B cell (primary cell): Measurements from ENCODE around the gene DENND1A. TPM values are rescaled to one million over a fixed set of nuclear protein-coding genes. Genes with fewer than 3 reads are reported as not detected.
"Not testable (repeated sequence)": the region's sequence is repeated elsewhere in the genome, so short reads cannot be mapped to it uniquely, and the experiment has no call there.

ENCODE experiments used
- ATAC-seq: fragments of 200-7000 bp; cut with Tn5 transposase; one replicate; pipeline ENCODE4 v1.10.0; 2021; ENCODE audit warnings: low read depth, mild to moderate bottlenecking, moderate number of reproducible peaks, moderate library complexity
- CTCF ChIA-PET: fragments of 350-600 bp; sonication (Branson Sonifier 250); formaldehyde crosslinking; loops from one replicate; lab custom pipeline; 2021; ENCODE audit warnings: antibody characterized with exemption, inconsistent platforms; lab: Charles Lee
- POLR2A ChIA-PET: fragments of 350-600 bp; sonication (Branson Sonifier 250); formaldehyde crosslinking; loops from one replicate; lab custom pipeline; 2021; ENCODE audit warnings: antibody characterized with exemption; lab: Charles Lee
- DNase-seq: peaks from one replicate; pipeline ENCODE4 v3.0.0; 2013
- H2AFZ ChIP-seq: 2 replicates; pipeline ENCODE4 v1.6.1; 2012; ENCODE audit warnings: mild to moderate bottlenecking, low read depth, low read length; ENCODE audit not compliant: insufficient read depth, poor library complexity, severe bottlenecking
- H3K27ac ChIP-seq, 2 donors: 1 replicate in 1 of 2; 2 replicates in 1 of 2; pipeline ENCODE4 v1.5.1; 2012 to 2013; ENCODE audit warnings: low read length in 2 of 2, mild to moderate bottlenecking in 2 of 2, moderate library complexity in 1 of 2
- H3K27me3 ChIP-seq, 4 experiments: fragments of 200-600 bp in 1 of 4; sonication (generic) in 1 of 4; replicated peaks in 1 of 4; 1 replicate in 2 of 4; 2 replicates in 2 of 4; pipeline versions ENCODE4 v1.6.1 to v1.7.0; 2013 to 2016; ENCODE audit warnings: low read length in 3 of 4, mild to moderate bottlenecking in 2 of 4, mixed read lengths in 1 of 4, moderate library complexity in 1 of 4; ENCODE audit not compliant: insufficient read depth in 4 of 4, control insufficient read depth in 3 of 4; ENCODE audit errors: control extremely low read depth in 1 of 4
- H3K36me3 ChIP-seq, 2 experiments: replicated peaks in 1 of 2; 1 replicate in 1 of 2; 2 replicates in 1 of 2; pipeline versions ENCODE4 v1.6.1 to v1.7.1; 2013; ENCODE audit warnings: low read length in 1 of 2; ENCODE audit not compliant: insufficient read depth in 2 of 2, control insufficient read depth in 1 of 2; ENCODE audit errors: control extremely low read depth in 1 of 2, extremely low read depth in 1 of 2
- H3K4me1 ChIP-seq, 2 donors: fragments of 200-600 bp in 1 of 2; sonication (generic) in 1 of 2; 1 replicate in 1 of 2; 2 replicates in 1 of 2; pipeline versions ENCODE4 v1.5.1 to v1.6.1; 2013 to 2017; ENCODE audit warnings: low read length in 2 of 2; ENCODE audit not compliant: control insufficient read depth in 2 of 2, insufficient read depth in 2 of 2
- H3K4me2 ChIP-seq: replicated peaks from 2 replicates; pipeline ENCODE3; 2012; ENCODE audit warnings: mild to moderate bottlenecking, low read depth, low read length; ENCODE audit not compliant: poor library complexity, severe bottlenecking
- H3K4me3 ChIP-seq, 5 experiments: fragments of 200-600 bp in 1 of 5; sonication (generic) in 1 of 5; 1 replicate in 3 of 5; 2 replicates in 2 of 5; pipeline versions ENCODE4 v1.5.1 to v1.7.0; 2011 to 2016; ENCODE audit warnings: low read length in 4 of 5, mild to moderate bottlenecking in 4 of 5, low read depth in 2 of 5, control low read depth in 1 of 5, moderate library complexity in 1 of 5; ENCODE audit not compliant: insufficient read depth in 1 of 5; ENCODE audit errors: control extremely low read depth in 1 of 5, extremely low read depth in 1 of 5
- H3K79me2 ChIP-seq: fragments of 200-600 bp; sonication (generic); one replicate; pipeline ENCODE4 v1.6.0; 2016; ENCODE audit warnings: low read length; ENCODE audit not compliant: control insufficient read depth, insufficient read depth
- H3K9ac ChIP-seq: fragments of 200-600 bp; sonication (generic); 2 replicates; pipeline ENCODE4 v1.6.1; 2017; ENCODE audit warnings: mild to moderate bottlenecking, low read length, moderate library complexity
- H3K9me3 ChIP-seq, 3 donors: one replicate each; pipeline versions ENCODE4 v1.6.1 to v1.7.1; 2013; ENCODE audit warnings: low read length in 2 of 3; ENCODE audit not compliant: control insufficient read depth in 2 of 3, insufficient read depth in 1 of 3; ENCODE audit errors: control extremely low read depth in 1 of 3
- H4K20me1 ChIP-seq: 2 replicates; pipeline ENCODE4 v1.6.0; 2012; ENCODE audit warnings: mild to moderate bottlenecking, low read length; ENCODE audit not compliant: insufficient read depth, control insufficient read depth, poor library complexity, severe bottlenecking
- H3K27ac Mint-ChIP-seq: one replicate; pipeline ENCODE4 v1.8.0; 2021; ENCODE audit warnings: mixed read lengths
- H3K27me3 Mint-ChIP-seq: one replicate; pipeline ENCODE4 v1.8.0; 2021; ENCODE audit warnings: mixed read lengths
- H3K4me1 Mint-ChIP-seq: one replicate; pipeline ENCODE4 v1.8.0; 2021; ENCODE audit warnings: mixed read lengths
- H3K4me3 Mint-ChIP-seq: one replicate; pipeline ENCODE4 v1.8.0; 2021; ENCODE audit warnings: mixed read lengths
- H3K9me3 Mint-ChIP-seq: one replicate; pipeline ENCODE4 v1.8.0; 2022; ENCODE audit warnings: mixed read lengths; ENCODE audit not compliant: insufficient read depth
- EZH2 ChIP-seq: IDR thresholded peaks from 2 replicates; pipeline ENCODE4 v1.6.1; 2012; ENCODE audit warnings: borderline replicate concordance, low read depth, mild to moderate bottlenecking, moderate library complexity, low read length; ENCODE audit not compliant: insufficient read depth, poor library complexity, severe bottlenecking
- WGBS: methylation state at CpG from one replicate; pipeline ENCODE4 v1.1.5; 2013; ENCODE audit warnings: missing lambda C conversion rate; ENCODE audit not compliant: insufficient coverage; 5-methylcytosine and 5-hydroxymethylcytosine counted together
- intact Hi-C: fragments of 100-400 bp; cut with micrococcal nuclease; formaldehyde crosslinking; loops from one replicate; pipeline ENCODE4 v1.10.0; 2022
- polyA plus RNA-seq: library from polyadenylated mRNA; depleted of rRNA; stranded (reverse); fragments of >200 nt; gene quantifications from 2 replicates; pipeline ENCODE4 v1.2.3, GENCODE V29; 2012
- total RNA-seq, 2 donors: library from RNA; stranded (reverse); fragments of 120-200 nt in 1 of 2; gene quantifications; 1 replicate in 1 of 2; 2 replicates in 1 of 2; pipeline versions ENCODE4 v1.2.3 to v1.2.4, GENCODE V29; 2013 to 2022
- TF ChIP-seq, protein P1 (sequence below): fragments of 200-600 bp; IDR thresholded peaks from one replicate; pipeline ENCODE4 v1.8.0; 2022; ENCODE audit warnings: antibody characterized with exemption, mild to moderate bottlenecking

The DENND1A gene
- total and polyA plus RNA-seq, 2 donors (not counting 1 experiment from before 2014, with no cell fraction given): 10.8 to 26.0 TPM

DNA sequence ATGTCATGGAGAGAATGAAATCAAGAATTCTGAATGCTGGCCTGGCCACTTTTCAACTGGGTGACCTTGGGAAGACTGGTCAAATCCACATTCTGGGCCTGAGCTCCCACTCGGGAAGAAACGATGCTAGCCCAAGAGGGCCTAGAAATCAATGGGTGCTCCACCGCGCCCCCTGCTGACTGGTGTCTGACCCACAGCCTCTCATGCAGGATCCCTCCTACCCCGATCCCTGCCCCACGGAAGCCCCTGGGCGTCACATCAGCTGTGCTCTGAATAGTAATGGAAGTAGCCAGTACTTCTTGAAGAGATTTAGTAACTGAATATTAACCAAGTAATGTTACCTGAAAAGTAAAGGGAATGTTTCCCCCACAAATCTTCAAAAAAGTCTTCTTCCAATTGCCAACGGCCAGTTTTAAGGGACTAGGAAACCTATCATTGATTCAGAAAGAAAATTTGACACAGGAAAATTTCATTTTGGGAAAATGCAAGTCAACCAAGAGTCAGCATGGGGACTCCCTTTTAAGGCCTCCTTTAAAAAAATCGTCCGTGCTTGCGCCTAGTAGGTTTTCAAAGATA lies 530.0 kb downstream of the DENND1A start:
- Histone ChIP-seq H3K27me3 (no peaks in the 10 kb centered on the region), H3K27ac (no peak overlapping the region), H3K9me3 (no peaks in the 10 kb centered on the region), H3K4me2 (no peak overlapping the region), H3K79me2 (no peaks in the 10 kb centered on the region), H2AFZ (no peak overlapping the region), H3K36me3 (peaks cover 0 to 3% of the 10 kb centered on the region in 2 experiments), H4K20me1 (no peaks in the 10 kb centered on the region), H3K4me1 (no peaks in the 10 kb centered on the region), H3K4me3 (no peak overlapping the region), H3K9ac (no peak overlapping the region)
- Mint-ChIP-seq H3K4me1 (no peaks in the 10 kb centered on the region), H3K4me3 (no peak overlapping the region), H3K27me3 (no peaks in the 10 kb centered on the region), H3K27ac (no peak overlapping the region), H3K9me3 (no peaks in the 10 kb centered on the region)
- POLR2A ChIA-PET: interaction anchor here (0.6 kb wide), 1 partner anchor 166 kb away, joined by 7 read pairs; no protein-coding TSS in a partner anchor
- DNase-seq (no peak), ATAC-seq (no peak)
- WGBS: 88% methylated on average over 5 of the region's 11 CpGs
- TF ChIP-seq EZH2: no peak
- TF ChIP-seq, protein P1, sequence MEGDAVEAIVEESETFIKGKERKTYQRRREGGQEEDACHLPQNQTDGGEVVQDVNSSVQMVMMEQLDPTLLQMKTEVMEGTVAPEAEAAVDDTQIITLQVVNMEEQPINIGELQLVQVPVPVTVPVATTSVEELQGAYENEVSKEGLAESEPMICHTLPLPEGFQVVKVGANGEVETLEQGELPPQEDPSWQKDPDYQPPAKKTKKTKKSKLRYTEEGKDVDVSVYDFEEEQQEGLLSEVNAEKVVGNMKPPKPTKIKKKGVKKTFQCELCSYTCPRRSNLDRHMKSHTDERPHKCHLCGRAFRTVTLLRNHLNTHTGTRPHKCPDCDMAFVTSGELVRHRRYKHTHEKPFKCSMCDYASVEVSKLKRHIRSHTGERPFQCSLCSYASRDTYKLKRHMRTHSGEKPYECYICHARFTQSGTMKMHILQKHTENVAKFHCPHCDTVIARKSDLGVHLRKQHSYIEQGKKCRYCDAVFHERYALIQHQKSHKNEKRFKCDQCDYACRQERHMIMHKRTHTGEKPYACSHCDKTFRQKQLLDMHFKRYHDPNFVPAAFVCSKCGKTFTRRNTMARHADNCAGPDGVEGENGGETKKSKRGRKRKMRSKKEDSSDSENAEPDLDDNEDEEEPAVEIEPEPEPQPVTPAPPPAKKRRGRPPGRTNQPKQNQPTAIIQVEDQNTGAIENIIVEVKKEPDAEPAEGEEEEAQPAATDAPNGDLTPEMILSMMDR: peak; percentile 41
- intact Hi-C loops: no loop called here
- CTCF ChIA-PET: interaction anchor here (0.9 kb wide), 1 partner anchor 12 kb away, joined by 3 read pairs; no protein-coding TSS in a partner anchor

DNA sequence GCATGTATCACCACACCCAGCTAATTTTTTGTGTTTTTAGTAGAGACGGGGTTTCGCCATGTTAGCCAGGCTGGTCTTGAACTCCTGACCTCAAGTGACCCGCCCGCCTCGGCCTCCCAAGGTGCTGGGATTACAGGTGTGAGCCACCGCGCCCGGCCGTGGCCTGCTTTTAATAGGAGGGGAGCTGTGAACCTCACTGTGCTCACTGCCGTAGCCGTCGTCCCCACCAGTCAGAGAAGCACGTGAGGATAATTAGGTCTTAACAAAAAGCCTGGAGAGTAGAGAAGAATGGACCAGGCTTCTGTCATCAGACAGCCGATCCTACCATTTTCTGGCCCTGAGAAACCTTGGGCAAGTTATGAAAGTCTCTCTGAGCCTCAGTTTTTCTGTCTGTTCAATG lies 531.0 kb downstream of the DENND1A start:
- H3K4me2 ChIP-seq, H3K27ac Mint-ChIP-seq, H3K9me3 ChIP-seq, H3K27me3 ChIP-seq, ATAC-seq, H3K79me2 ChIP-seq, CTCF ChIA-PET, H3K9ac ChIP-seq, H4K20me1 ChIP-seq, intact Hi-C loops, H3K36me3 ChIP-seq, DNase-seq, H3K4me3 ChIP-seq, H3K9me3 Mint-ChIP-seq, H3K4me3 Mint-ChIP-seq, H3K4me1 Mint-ChIP-seq, H3K4me1 ChIP-seq, H3K27me3 Mint-ChIP-seq, H2AFZ ChIP-seq, H3K27ac ChIP-seq: not testable (repeated sequence)
- 99% methylated on average over 14 of the region's 14 CpGs for WGBS
- POLR2A ChIA-PET: interaction anchor here (0.6 kb wide), 1 partner anchor 165 kb away, joined by 7 read pairs; no protein-coding TSS in a partner anchor
